ENCODE data around the gene CDK13. TPM values are rescaled to one million over a fixed set of nuclear protein-coding genes. Genes with fewer than 3 reads are reported as not detected.
A peak's percentile ranks its signal among the peaks of the same experiment; 100 is the strongest.

Gene CDK13
- total and polyA plus RNA-seq, 9 of the 15 experiments (the other 6 are each of a cell fraction or from before 2014, with no cell fraction given) = 9.8 to 46.1 (median 32.4) TPM

GRCh38 chr7:40043164-40043563 is 93.1 kb downstream of the CDK13 start:
- DNase-seq (ENCODE audit: extremely low read depth in 1 of 4, low spot score in 3 of 4) (no peak), FAIRE-seq (no peak), ATAC-seq (no peak)
- H4K20me1 ChIP-seq (replicated peaks; ENCODE audit: control insufficient read depth, insufficient read depth, low read length) = no peaks in the 10 kb centered on the region
- TF ChIP-seq ZC3H8 (IDR thresholded peaks at IDR 0.05) (no peak), CEBPB (tag; IDR thresholded peaks at IDR 0.05) (no peak)
- ChIA-PET CTCF (ENCODE audit: low intra/inter-chr PET ratio) (interaction anchor here (0.6 kb wide), 1 partner anchor 1866 kb away, joined by 3 read pairs; no protein-coding TSS in a partner anchor), POLR2A (no interaction called here)
- in situ Hi-C loops (cut with MboI) (no loop called here), intact Hi-C loops (cut with micrococcal nuclease) (no loop called here)
- H3K36me3 ChIP-seq (ENCODE audit: control insufficient read depth, insufficient read depth, low read length) = peaks cover 4% of the 10 kb centered on the region; the same call in 1 of the 3 replicates
- no peaks in the 10 kb centered on the region for H3K4me1 ChIP-seq (replicated peaks in 1 of 2; ENCODE audit: control insufficient read depth in 2 of 2, insufficient read depth in 2 of 2, low read length in 2 of 2)
- WGBS (ENCODE audit: insufficient coverage, low coverage, missing lambda C conversion rate) = 92% methylated on average over 2 of the region's 2 CpGs
- H3K27me3 ChIP-seq (ENCODE audit: control insufficient read depth in 2 of 2, insufficient read depth in 2 of 2, low read length in 2 of 2) = no peaks in the 10 kb centered on the region
- no peak overlapping the region for H3K9ac ChIP-seq (ENCODE audit: insufficient read depth in 1 of 2, low read depth in 2 of 2, low read length in 2 of 2)
- no peak overlapping the region for H3K4me2 ChIP-seq (ENCODE audit: insufficient read depth, low read length)
- H3K9me1 ChIP-seq (ENCODE audit: control insufficient read depth, insufficient read depth, low read length) = no peaks in the 10 kb centered on the region
- H2AFZ ChIP-seq (ENCODE audit: low read depth, low read length) = no peak overlapping the region
- no peak overlapping the region for H3K27ac ChIP-seq (ENCODE audit: extremely low read depth, low read depth, low read length)
- H3K79me2 ChIP-seq (ENCODE audit: control insufficient read depth, insufficient read depth, low read length) = no peaks in the 10 kb centered on the region
- no peaks in the 10 kb centered on the region for H3K9me3 ChIP-seq (replicated peaks; ENCODE audit: control insufficient read depth, insufficient read depth, low read depth, low read length)
- BruUV-seq (replicated peaks) = no TSS peak
- H3K4me3 ChIP-seq = no peak overlapping the region

GRCh38 chr7:40047661-40048060 is 97.6 kb downstream of the CDK13 start:
- no peaks in the 10 kb centered on the region for H3K9me3 ChIP-seq (replicated peaks; ENCODE audit: control insufficient read depth, insufficient read depth, low read depth, low read length)
- H3K9ac ChIP-seq (ENCODE audit: insufficient read depth in 1 of 2, low read depth in 2 of 2, low read length in 2 of 2) = no peak overlapping the region
- no TSS peak for BruUV-seq (replicated peaks)
- no peak overlapping the region for H3K4me3 ChIP-seq
- H3K4me1 ChIP-seq (replicated peaks in 1 of 2; ENCODE audit: control insufficient read depth in 2 of 2, insufficient read depth in 2 of 2, low read length in 2 of 2) = no peaks in the 10 kb centered on the region
- TF ChIP-seq NR1H2 (CRISPR knock-in tag; IDR thresholded peaks at IDR 0.05) (no peak), MYC (IDR thresholded peaks at IDR 0.05; ENCODE audit: low read depth, low read length) (no peak), MYC (CRISPR knock-in tag; IDR thresholded peaks at IDR 0.05; ENCODE audit: borderline replicate concordance, low read depth) (no peak), CTCF (IDR thresholded peaks at IDR 0.05 in 2 of 3, conservative IDR thresholded peaks at IDR 0.05 in 1 of 3; ENCODE audit: insufficient read depth in 2 of 3, low read depth in 1 of 3, low read length in 3 of 3) (peak in 1 of 3 experiments; percentile 17; a peak in 1 of 6 replicates), CUX1 (CRISPR knock-in tag; IDR thresholded peaks at IDR 0.05) (no peak), BCOR (IDR thresholded peaks at IDR 0.05) (no peak), ZNF586 (CRISPR knock-in tag; conservative IDR thresholded peaks at IDR 0.05) (no peak), PCBP1 (IDR thresholded peaks at IDR 0.05; ENCODE audit: low read depth, low read length, poor library complexity, severe bottlenecking) (no peak)
- FAIRE-seq = no peak
- H3K4me2 ChIP-seq (ENCODE audit: insufficient read depth, low read length) = no peak overlapping the region
- ATAC-seq = no peak
- intact Hi-C loops (cut with micrococcal nuclease) = no loop called here
- peaks cover 7% of the 10 kb centered on the region; the same call in 2 of the 3 replicates for H3K36me3 ChIP-seq (ENCODE audit: control insufficient read depth, insufficient read depth, low read length)
- H3K79me2 ChIP-seq (ENCODE audit: control insufficient read depth, insufficient read depth, low read length) = no peaks in the 10 kb centered on the region
- WGBS (ENCODE audit: insufficient coverage, low coverage, missing lambda C conversion rate) = 75% methylated on average over 1 of the region's 1 CpG
- H3K9me1 ChIP-seq (ENCODE audit: control insufficient read depth, insufficient read depth, low read length) = no peaks in the 10 kb centered on the region
- DNase-seq (ENCODE audit: extremely low read depth in 1 of 4, low spot score in 3 of 4) = no peak
- H3K27me3 ChIP-seq (ENCODE audit: control insufficient read depth in 2 of 2, insufficient read depth in 2 of 2, low read length in 2 of 2) = no peaks in the 10 kb centered on the region
- ChIA-PET POLR2A (no interaction called here), CTCF (ENCODE audit: low intra/inter-chr PET ratio) (no interaction called here)
- H2AFZ ChIP-seq (ENCODE audit: low read depth, low read length) = no peak overlapping the region
- in situ Hi-C loops (cut with MboI) = no loop called here
- no peaks in the 10 kb centered on the region for H4K20me1 ChIP-seq (replicated peaks; ENCODE audit: control insufficient read depth, insufficient read depth, low read length)
- no peak overlapping the region for H3K27ac ChIP-seq (ENCODE audit: extremely low read depth, low read depth, low read length)
